Esophagus (tissue), 2 donors: Measurements from ENCODE around the gene CCDC178. TPM values are rescaled to one million over a fixed set of nuclear protein-coding genes. Genes with fewer than 3 reads are reported as not detected.
A peak's percentile ranks its signal among the peaks of the same experiment; 100 is the strongest.

ENCODE experiments used
- H3K27ac ChIP-seq, 2 donors: one replicate each; pipeline ENCODE4 v1.5.1; 2013; ENCODE audit warnings: low read depth in 2 of 2, mild to moderate bottlenecking in 2 of 2, inconsistent platforms in 1 of 2, low read length in 1 of 2, moderate library complexity in 1 of 2
- H3K27me3 ChIP-seq, 2 donors: one replicate each; pipeline ENCODE4 v1.6.1; 2013; ENCODE audit warnings: low read length in 2 of 2, control low read depth in 1 of 2, mild to moderate bottlenecking in 1 of 2; ENCODE audit not compliant: insufficient read depth in 2 of 2, control insufficient read depth in 1 of 2
- H3K36me3 ChIP-seq, 2 donors: one replicate each; pipeline ENCODE4 v1.6.1; 2013; ENCODE audit warnings: low read length in 1 of 2; ENCODE audit not compliant: control insufficient read depth in 2 of 2, insufficient read depth in 2 of 2
- H3K4me1 ChIP-seq, 2 donors: one replicate each; pipeline ENCODE4 v1.6.1; 2013; ENCODE audit warnings: low read length in 1 of 2; ENCODE audit not compliant: control insufficient read depth in 2 of 2, insufficient read depth in 2 of 2
- H3K4me3 ChIP-seq, 2 donors: one replicate each; pipeline ENCODE4 v1.5.1; 2013; ENCODE audit warnings: low read length in 2 of 2, mild to moderate bottlenecking in 2 of 2, low read depth in 1 of 2, moderate library complexity in 1 of 2
- H3K9me3 ChIP-seq, 2 donors: one replicate each; pipeline ENCODE4 v1.6.1; 2013; ENCODE audit warnings: mild to moderate bottlenecking in 2 of 2, low read depth in 1 of 2, low read length in 1 of 2, moderate library complexity in 1 of 2; ENCODE audit not compliant: control insufficient read depth in 2 of 2, insufficient read depth in 1 of 2
- WGBS, 2 donors: extraction: QIAGEN DNeasy Blood & Tissue Kit; methylation state at CpG; one replicate each; pipeline ENCODE4 v1.1.7; 2013; 5-methylcytosine and 5-hydroxymethylcytosine counted together
- polyA plus RNA-seq, 2 donors: library from polyadenylated mRNA; stranded (reverse); fragments of 200-250 nt; gene quantifications; one replicate each; pipeline ENCODE4 v1.2.3, GENCODE V29; 2013
- donor health status: healthy with polysubstance abuse.
- donor health status: Bipolar disorder and iron deficiency.

CCDC178 gene
- under 1 TPM; 0.24 to 0.34 TPM for polyA plus RNA-seq

GRCh38 chr18:33440060-33441043, at the start of gene CCDC178:
CCDC178 (minus strand) TSS chr18:33440721; CDS start chr18:33412088, 28,633 bp downstream.
- Histone ChIP-seq H3K4me3 (peak within 1 kb of the TSS; percentile 47 to 53), H3K4me1 (no peaks in the 10 kb centered on the region), H3K9me3 (no peaks in the 10 kb centered on the region), H3K27me3 (no peaks in the 10 kb centered on the region), H3K36me3 (no peaks in the 10 kb centered on the region), H3K27ac (no peak within 1 kb of the TSS)
- 2% methylated on average over 62 to 77 of the region's 77 CpGs for WGBS, 2 donors

- Histone ChIP-seq H3K4me1 (no peaks in the 10 kb centered on the region), H3K27ac (no peak overlapping the region), H3K27me3 (no peaks in the 10 kb centered on the region), H3K9me3 (no peaks in the 10 kb centered on the region), H3K36me3 (no peaks in the 10 kb centered on the region), H3K4me3 (no peak overlapping the region)
- WGBS, 2 donors: 68 to 74% methylated on average over 1 of the region's 1 CpG
Observed at GRCh38 chr18:33483908-33484307, 43.4 kb upstream of the CCDC178 start.

- Histone ChIP-seq H3K4me1 (no peaks in the 10 kb centered on the region), H3K4me3 (no peak overlapping the region), H3K36me3 (no peaks in the 10 kb centered on the region), H3K9me3 (no peaks in the 10 kb centered on the region), H3K27ac (no peak overlapping the region), H3K27me3 (no peaks in the 10 kb centered on the region)
- WGBS, 2 donors: 49 to 51% methylated on average over 3 of the region's 3 CpGs
Observed at GRCh38 chr18:33472509-33472908, 32.0 kb upstream of the CCDC178 start.

- Histone ChIP-seq H3K36me3 (no peaks in the 10 kb centered on the region), H3K9me3 (no peaks in the 10 kb centered on the region), H3K4me1 (no peaks in the 10 kb centered on the region), H3K4me3 (no peak overlapping the region), H3K27me3 (no peaks in the 10 kb centered on the region), H3K27ac (no peak overlapping the region)
- 83 to 88% methylated on average over 2 of the region's 2 CpGs for WGBS, 2 donors
Observed at GRCh38 chr18:33470216-33470615, 29.7 kb upstream of the CCDC178 start.

GRCh38 chr18:33469699-33470098, 29.2 kb upstream of the CCDC178 start:
- Histone ChIP-seq H3K4me1 (no peaks in the 10 kb centered on the region), H3K9me3 (no peaks in the 10 kb centered on the region), H3K27ac (no peak overlapping the region), H3K36me3 (no peaks in the 10 kb centered on the region), H3K4me3 (no peak overlapping the region), H3K27me3 (no peaks in the 10 kb centered on the region)
- WGBS, 2 donors: 85 to 87% methylated on average over 3 of the region's 3 CpGs

GRCh38 chr18:33467531-33467930, 27.0 kb upstream of the CCDC178 start:
- no peaks in the 10 kb centered on the region for H3K36me3 ChIP-seq
- H3K4me1 ChIP-seq: no peaks in the 10 kb centered on the region
- no peaks in the 10 kb centered on the region for H3K27me3 ChIP-seq
- no peaks in the 10 kb centered on the region for H3K9me3 ChIP-seq
- H3K4me3 ChIP-seq: no peak overlapping the region
- no peak overlapping the region for H3K27ac ChIP-seq
- 70 to 76% methylated on average over 1 of the region's 1 CpG for WGBS, 2 donors

- Histone ChIP-seq H3K4me3 (no peak overlapping the region), H3K4me1 (no peaks in the 10 kb centered on the region), H3K36me3 (no peaks in the 10 kb centered on the region), H3K9me3 (no peaks in the 10 kb centered on the region), H3K27me3 (no peaks in the 10 kb centered on the region), H3K27ac (no peak overlapping the region)
- 90 to 97% methylated on average over 1 of the region's 1 CpG for WGBS, 2 donors
Observed at GRCh38 chr18:33466822-33467221, 26.3 kb upstream of the CCDC178 start.

GRCh38 chr18:33460681-33461080, 20.2 kb upstream of the CCDC178 start:
- no peak overlapping the region for H3K4me3 ChIP-seq
- no peaks in the 10 kb centered on the region for H3K36me3 ChIP-seq
- H3K27ac ChIP-seq: no peak overlapping the region
- no peaks in the 10 kb centered on the region for H3K9me3 ChIP-seq
- H3K4me1 ChIP-seq: no peaks in the 10 kb centered on the region
- H3K27me3 ChIP-seq: no peaks in the 10 kb centered on the region
- 73 to 78% methylated on average over 1 of the region's 1 CpG for WGBS, 2 donors

GRCh38 chr18:33459612-33460011, 19.1 kb upstream of the CCDC178 start:
- Histone ChIP-seq H3K4me1 (no peaks in the 10 kb centered on the region), H3K9me3 (no peaks in the 10 kb centered on the region), H3K4me3 (no peak overlapping the region), H3K27ac (no peak overlapping the region), H3K36me3 (no peaks in the 10 kb centered on the region), H3K27me3 (no peaks in the 10 kb centered on the region)

GRCh38 chr18:33446604-33447003, 6.1 kb upstream of the CCDC178 start:
- 40 to 53% methylated on average over 1 of the region's 1 CpG for WGBS, 2 donors
- Histone ChIP-seq H3K4me3 (no peak overlapping the region), H3K4me1 (no peaks in the 10 kb centered on the region), H3K27me3 (no peaks in the 10 kb centered on the region), H3K36me3 (no peaks in the 10 kb centered on the region), H3K9me3 (no peaks in the 10 kb centered on the region), H3K27ac (no peak overlapping the region)
